D341Med (cell line): ENCODE measurements around the gene TMEM134.

Experiments
- DNase-seq: peaks from one replicate; pipeline ENCODE4 v3.0.0; 2012; ENCODE audit warnings: low spot score

Gene TMEM134

GRCh38 chr11:67500831-67501715, 32.0 kb upstream of the TMEM134 start:
- no peak for DNase-seq

- peak; percentile 57 for DNase-seq
These were observed 31.4 kb upstream of the TMEM134 start for GRCh38 chr11:67500484-67500821.

- no peak for DNase-seq
These were observed 30.9 kb upstream of the TMEM134 start for GRCh38 chr11:67499808-67500483.

- peak; percentile 27 for DNase-seq
These were observed 29.5 kb upstream of the TMEM134 start for GRCh38 chr11:67498544-67498972.

GRCh38 chr11:67497656-67498291, 28.7 kb upstream of the TMEM134 start:
- DNase-seq = peak; percentile 22

GRCh38 chr11:67496113-67496512, 27.1 kb upstream of the TMEM134 start:
- DNase-seq = peak; percentile 20

- peak; percentile 28 for DNase-seq
These were observed 26.4 kb upstream of the TMEM134 start for GRCh38 chr11:67495234-67496005.

GRCh38 chr11:67494371-67495233, 25.6 kb upstream of the TMEM134 start:
- peak; percentile 36 for DNase-seq

- DNase-seq = no peak
These were observed 24.7 kb upstream of the TMEM134 start for GRCh38 chr11:67493548-67494370.

GRCh38 chr11:67492801-67493547, 23.9 kb upstream of the TMEM134 start:
- DNase-seq = peak; percentile 40

- peak; percentile 18 for DNase-seq
These were observed 23.1 kb upstream of the TMEM134 start for GRCh38 chr11:67492069-67492727.

GRCh38 chr11:67491276-67492068, 22.4 kb upstream of the TMEM134 start:
- DNase-seq = no peak

GRCh38 chr11:67490727-67491065, 21.6 kb upstream of the TMEM134 start:
- DNase-seq = no peak

- DNase-seq = peak; percentile 18
These were observed 21.1 kb upstream of the TMEM134 start for GRCh38 chr11:67489885-67490726.

- DNase-seq = peak; percentile 11
These were observed 20.3 kb upstream of the TMEM134 start for GRCh38 chr11:67489203-67489884.

GRCh38 chr11:67486481-67487195, 17.6 kb upstream of the TMEM134 start:
- DNase-seq = no peak
